HEK293 (cell line): ENCODE measurements around the gene PBX2.

Experiments
- KLF1 ChIP-seq: fragments of 450-650 bp; formaldehyde crosslinking; IDR thresholded peaks from 2 replicates; pipeline ENCODE4 v1.5.1; 2016; ENCODE audit warnings: missing biosample characterization, missing genetic modification characterization
- PATZ1 ChIP-seq: fragments of 450-650 bp; formaldehyde crosslinking; IDR thresholded peaks from 2 replicates; pipeline ENCODE4 v1.5.1; 2016; ENCODE audit warnings: missing biosample characterization, missing genetic modification characterization
- PRDM4 ChIP-seq: fragments of 450-650 bp; formaldehyde crosslinking; IDR thresholded peaks from 2 replicates; pipeline ENCODE4 v1.5.1; 2017; ENCODE audit warnings: missing biosample characterization, missing genetic modification characterization
- TSHZ1 ChIP-seq: fragments of 450-650 bp; formaldehyde crosslinking; IDR thresholded peaks from 2 replicates; pipeline ENCODE4 v1.5.1; 2016; ENCODE audit warnings: missing biosample characterization, missing genetic modification characterization, borderline replicate concordance
- ZIC2 ChIP-seq: fragments of 450-650 bp; formaldehyde crosslinking; IDR thresholded peaks from 2 replicates; pipeline ENCODE4 v1.5.1; 2016; ENCODE audit warnings: missing biosample characterization, missing genetic modification characterization
- ZNF112 ChIP-seq: fragments of 450-650 bp; formaldehyde crosslinking; IDR thresholded peaks from 2 replicates; pipeline ENCODE4 v1.5.0; 2017; ENCODE audit warnings: missing biosample characterization, missing genetic modification characterization
- ZNF121 ChIP-seq: fragments of 450-650 bp; formaldehyde crosslinking; IDR thresholded peaks from 2 replicates; pipeline ENCODE4 v1.5.1; 2016; ENCODE audit warnings: missing biosample characterization, missing genetic modification characterization
- ZNF248 ChIP-seq: fragments of 450-650 bp; formaldehyde crosslinking; IDR thresholded peaks from 2 replicates; pipeline ENCODE4 v1.5.1; 2017; ENCODE audit warnings: missing biosample characterization, missing genetic modification characterization
- ZNF292 ChIP-seq: fragments of 450-650 bp; formaldehyde crosslinking; IDR thresholded peaks from 2 replicates; pipeline ENCODE4 v1.5.1; 2016; ENCODE audit warnings: low read depth, missing biosample characterization, missing genetic modification characterization, borderline replicate concordance
- ZNF473 ChIP-seq: fragments of 450-650 bp; formaldehyde crosslinking; IDR thresholded peaks from 2 replicates; pipeline ENCODE4 v1.5.1; 2017; ENCODE audit warnings: missing biosample characterization, missing genetic modification characterization
- ZNF555 ChIP-seq: fragments of 450-650 bp; formaldehyde crosslinking; conservative IDR thresholded peaks from 2 replicates; pipeline ENCODE4 v1.5.1; 2017; ENCODE audit warnings: missing biosample characterization, mild to moderate bottlenecking, missing genetic modification characterization, inconsistent platforms
- ZNF561 ChIP-seq: fragments of 450-650 bp; IDR thresholded peaks from 2 replicates; pipeline ENCODE4 v1.5.1; 2018; ENCODE audit warnings: missing biosample characterization, missing genetic modification characterization, borderline replicate concordance
- ZNF596 ChIP-seq: fragments of 450-650 bp; IDR thresholded peaks from 2 replicates; pipeline ENCODE4 v1.5.0; 2018; ENCODE audit warnings: missing biosample characterization, mild to moderate bottlenecking, missing genetic modification characterization, moderate library complexity
- ZNF654 ChIP-seq: fragments of 450-650 bp; formaldehyde crosslinking; IDR thresholded peaks from 2 replicates; pipeline ENCODE4 v1.5.1; 2016; ENCODE audit warnings: low read depth, missing biosample characterization, missing genetic modification characterization
- ZNF664 ChIP-seq: fragments of 450-650 bp; formaldehyde crosslinking; IDR thresholded peaks from 2 replicates; pipeline ENCODE4 v1.5.1; 2016; ENCODE audit warnings: missing biosample characterization, missing genetic modification characterization
- ZNF701 ChIP-seq: fragments of 450-650 bp; formaldehyde crosslinking; IDR thresholded peaks from 2 replicates; pipeline ENCODE4 v1.5.1; 2016; ENCODE audit warnings: missing biosample characterization, missing genetic modification characterization
- ZSCAN18 ChIP-seq: fragments of 450-650 bp; formaldehyde crosslinking; IDR thresholded peaks from 2 replicates; pipeline ENCODE4 v1.5.1; 2016; ENCODE audit warnings: missing biosample characterization, missing genetic modification characterization
- ZXDB ChIP-seq: fragments of 450-650 bp; formaldehyde crosslinking; IDR thresholded peaks from 2 replicates; pipeline ENCODE4 v1.5.1; 2016; ENCODE audit warnings: missing biosample characterization, missing genetic modification characterization
- TF ChIP-seq, protein P1 (sequence below): fragments of 450-650 bp; formaldehyde crosslinking; IDR thresholded peaks from 2 replicates; pipeline ENCODE4 v1.5.1; 2016; ENCODE audit warnings: missing biosample characterization, missing genetic modification characterization
- TF ChIP-seq, protein P2 (sequence below): fragments of 450-650 bp; formaldehyde crosslinking; IDR thresholded peaks from 2 replicates; pipeline ENCODE4 v1.5.1; 2017; ENCODE audit warnings: missing biosample characterization, mild to moderate bottlenecking, missing genetic modification characterization, moderate library complexity
- TF ChIP-seq, protein P3 (sequence below): fragments of 450-650 bp; formaldehyde crosslinking; IDR thresholded peaks from 2 replicates; pipeline ENCODE4 v1.5.1; 2016; ENCODE audit warnings: missing biosample characterization, missing genetic modification characterization
- TF ChIP-seq, protein P4 (sequence below): fragments of 450-650 bp; formaldehyde crosslinking; IDR thresholded peaks from 2 replicates; pipeline ENCODE4 v1.5.1; 2017; ENCODE audit warnings: missing biosample characterization, missing genetic modification characterization

PBX2 gene

DNA sequence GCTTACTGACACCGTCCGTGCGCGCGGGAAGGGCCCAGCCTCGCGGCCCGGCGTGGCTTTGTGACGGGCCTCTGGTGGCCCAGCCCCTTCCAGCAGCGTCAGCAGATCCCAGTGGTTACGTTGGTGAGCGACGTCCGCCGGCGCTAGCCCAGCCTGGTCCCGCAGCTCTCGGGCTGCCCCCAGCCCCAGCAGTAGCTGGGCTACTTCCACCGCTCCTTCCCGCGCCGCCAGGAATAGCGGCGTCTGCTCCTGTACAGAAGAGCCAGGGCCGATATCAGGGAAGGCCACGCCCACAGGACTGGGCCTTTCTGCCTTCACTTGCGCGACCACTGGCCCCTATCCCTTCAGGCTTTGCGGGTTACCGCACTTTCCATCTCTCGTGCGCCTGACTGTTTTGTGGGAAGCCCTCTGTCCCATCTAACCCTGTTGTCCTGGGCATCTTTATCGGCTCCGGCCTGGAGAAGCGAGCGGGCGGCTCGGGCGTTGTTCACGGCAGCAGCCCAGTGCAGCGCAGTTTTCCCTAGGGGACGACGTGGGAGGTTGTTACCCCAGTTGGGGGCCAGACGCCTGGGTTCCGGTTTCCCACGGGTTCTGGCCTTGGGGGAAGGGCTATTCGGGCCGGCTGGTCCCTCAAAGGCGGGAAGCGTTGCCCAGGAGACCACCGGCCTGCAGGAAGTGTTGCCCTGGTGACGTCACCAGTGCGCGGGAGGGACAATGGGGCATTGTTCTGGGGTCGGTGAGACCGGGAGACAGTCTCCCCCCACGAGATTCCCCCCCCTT, 6.1 kb upstream of the PBX2 start (continued):
- TF ChIP-seq, protein P1, sequence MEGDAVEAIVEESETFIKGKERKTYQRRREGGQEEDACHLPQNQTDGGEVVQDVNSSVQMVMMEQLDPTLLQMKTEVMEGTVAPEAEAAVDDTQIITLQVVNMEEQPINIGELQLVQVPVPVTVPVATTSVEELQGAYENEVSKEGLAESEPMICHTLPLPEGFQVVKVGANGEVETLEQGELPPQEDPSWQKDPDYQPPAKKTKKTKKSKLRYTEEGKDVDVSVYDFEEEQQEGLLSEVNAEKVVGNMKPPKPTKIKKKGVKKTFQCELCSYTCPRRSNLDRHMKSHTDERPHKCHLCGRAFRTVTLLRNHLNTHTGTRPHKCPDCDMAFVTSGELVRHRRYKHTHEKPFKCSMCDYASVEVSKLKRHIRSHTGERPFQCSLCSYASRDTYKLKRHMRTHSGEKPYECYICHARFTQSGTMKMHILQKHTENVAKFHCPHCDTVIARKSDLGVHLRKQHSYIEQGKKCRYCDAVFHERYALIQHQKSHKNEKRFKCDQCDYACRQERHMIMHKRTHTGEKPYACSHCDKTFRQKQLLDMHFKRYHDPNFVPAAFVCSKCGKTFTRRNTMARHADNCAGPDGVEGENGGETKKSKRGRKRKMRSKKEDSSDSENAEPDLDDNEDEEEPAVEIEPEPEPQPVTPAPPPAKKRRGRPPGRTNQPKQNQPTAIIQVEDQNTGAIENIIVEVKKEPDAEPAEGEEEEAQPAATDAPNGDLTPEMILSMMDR (tag by site-specific recombination) = 0 out of 2 replicates have a peak, but pooled peaks have one; percentile 5
- no peak for TF ChIP-seq ZNF664 (tag by site-specific recombination)
- peak; percentile 48; the same call in 1 of the 2 replicates for TF ChIP-seq KLF1 (tag by site-specific recombination)
- no peak for TF ChIP-seq ZNF701 (tag by site-specific recombination)
- TF ChIP-seq ZNF121 (tag by site-specific recombination) = peak; percentile 10; the same call in 1 of the 2 replicates
- no peak for TF ChIP-seq ZNF248 (tag by site-specific recombination)
- TF ChIP-seq TSHZ1 (tag by site-specific recombination) = no peak; the same call in 1 of the 2 replicates
- 0 out of 2 replicates have a peak, but pooled peaks have one; percentile 21 for TF ChIP-seq ZSCAN18 (tag by site-specific recombination)
- TF ChIP-seq ZNF112 = no peak
- peak; percentile 75 for TF ChIP-seq ZIC2 (tag by site-specific recombination)
- TF ChIP-seq ZNF654 (tag by site-specific recombination) = no peak
- TF ChIP-seq ZNF596 (tag by site-specific recombination) = no peak
- TF ChIP-seq, protein P2, sequence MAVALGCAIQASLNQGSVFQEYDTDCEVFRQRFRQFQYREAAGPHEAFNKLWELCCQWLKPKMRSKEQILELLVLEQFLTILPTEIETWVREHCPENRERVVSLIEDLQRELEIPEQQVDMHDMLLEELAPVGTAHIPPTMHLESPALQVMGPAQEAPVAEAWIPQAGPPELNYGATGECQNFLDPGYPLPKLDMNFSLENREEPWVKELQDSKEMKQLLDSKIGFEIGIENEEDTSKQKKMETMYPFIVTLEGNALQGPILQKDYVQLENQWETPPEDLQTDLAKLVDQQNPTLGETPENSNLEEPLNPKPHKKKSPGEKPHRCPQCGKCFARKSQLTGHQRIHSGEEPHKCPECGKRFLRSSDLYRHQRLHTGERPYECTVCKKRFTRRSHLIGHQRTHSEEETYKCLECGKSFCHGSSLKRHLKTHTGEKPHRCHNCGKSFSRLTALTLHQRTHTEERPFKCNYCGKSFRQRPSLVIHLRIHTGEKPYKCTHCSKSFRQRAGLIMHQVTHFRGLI (tag by site-specific recombination) = peak; percentile 27; the same call in 1 of the 2 replicates
- peak; percentile 29 for TF ChIP-seq PRDM4
- TF ChIP-seq ZXDB (tag by site-specific recombination) = peak; percentile 21; the same call in 1 of the 2 replicates
- TF ChIP-seq PATZ1 = peak; percentile 98
- no peak for TF ChIP-seq ZNF555
- no peak; the same call in none of the 2 replicates for TF ChIP-seq ZNF561
- no peak for TF ChIP-seq ZNF473 (tag by site-specific recombination)
- TF ChIP-seq, protein P3, sequence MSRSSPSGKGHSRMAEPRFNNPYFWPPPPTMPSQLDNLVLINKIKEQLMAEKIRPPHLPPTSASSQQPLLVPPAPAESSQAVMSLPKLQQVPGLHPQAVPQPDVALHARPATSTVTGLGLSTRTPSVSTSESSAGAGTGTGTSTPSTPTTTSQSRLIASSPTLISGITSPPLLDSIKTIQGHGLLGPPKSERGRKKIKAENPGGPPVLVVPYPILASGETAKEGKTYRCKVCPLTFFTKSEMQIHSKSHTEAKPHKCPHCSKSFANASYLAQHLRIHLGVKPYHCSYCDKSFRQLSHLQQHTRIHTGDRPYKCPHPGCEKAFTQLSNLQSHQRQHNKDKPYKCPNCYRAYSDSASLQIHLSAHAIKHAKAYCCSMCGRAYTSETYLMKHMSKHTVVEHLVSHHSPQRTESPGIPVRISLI (tag by site-specific recombination) = no peak
- TF ChIP-seq, protein P4, sequence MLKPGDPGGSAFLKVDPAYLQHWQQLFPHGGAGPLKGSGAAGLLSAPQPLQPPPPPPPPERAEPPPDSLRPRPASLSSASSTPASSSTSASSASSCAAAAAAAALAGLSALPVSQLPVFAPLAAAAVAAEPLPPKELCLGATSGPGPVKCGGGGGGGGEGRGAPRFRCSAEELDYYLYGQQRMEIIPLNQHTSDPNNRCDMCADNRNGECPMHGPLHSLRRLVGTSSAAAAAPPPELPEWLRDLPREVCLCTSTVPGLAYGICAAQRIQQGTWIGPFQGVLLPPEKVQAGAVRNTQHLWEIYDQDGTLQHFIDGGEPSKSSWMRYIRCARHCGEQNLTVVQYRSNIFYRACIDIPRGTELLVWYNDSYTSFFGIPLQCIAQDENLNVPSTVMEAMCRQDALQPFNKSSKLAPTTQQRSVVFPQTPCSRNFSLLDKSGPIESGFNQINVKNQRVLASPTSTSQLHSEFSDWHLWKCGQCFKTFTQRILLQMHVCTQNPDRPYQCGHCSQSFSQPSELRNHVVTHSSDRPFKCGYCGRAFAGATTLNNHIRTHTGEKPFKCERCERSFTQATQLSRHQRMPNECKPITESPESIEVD (tag by site-specific recombination) = no peak
- no peak for TF ChIP-seq ZNF292 (tag by site-specific recombination)
